HEK293T (cell line): Measurements from ENCODE around the gene MOK.

ENCODE experiments used
- BHLHE40 ChIP-seq: fragments of 450-650 bp; IDR thresholded peaks from 2 replicates; pipeline ENCODE4 v1.6.1; 2016; ENCODE audit warnings: mild to moderate bottlenecking, moderate library complexity, borderline replicate concordance
- CTBP1 ChIP-seq: fragments of 450-650 bp; IDR thresholded peaks from 2 replicates; pipeline ENCODE4 v1.6.1; 2016; ENCODE audit warnings: borderline replicate concordance
- ELF4 ChIP-seq: fragments of 450-650 bp; IDR thresholded peaks from 2 replicates; pipeline ENCODE4 v1.6.1; 2017; ENCODE audit warnings: antibody characterized with exemption
- FOXM1 ChIP-seq: fragments of 450-650 bp; IDR thresholded peaks from 2 replicates; pipeline ENCODE4 v1.6.1; 2017; ENCODE audit warnings: mild to moderate bottlenecking, borderline replicate concordance
- SP1 ChIP-seq: fragments of 450-650 bp; IDR thresholded peaks from 2 replicates; pipeline ENCODE4 v1.6.1; 2017
- SUZ12 ChIP-seq: fragments of 450-650 bp; IDR thresholded peaks from 2 replicates; pipeline ENCODE4 v1.6.1; 2016; ENCODE audit warnings: mild to moderate bottlenecking
- TARDBP ChIP-seq: fragments of 450-650 bp; IDR thresholded peaks from 2 replicates; pipeline ENCODE4 v1.6.1; 2016
- ZNF384 ChIP-seq: fragments of 450-650 bp; IDR thresholded peaks from 2 replicates; pipeline ENCODE4 v1.6.1; 2016

DNA sequence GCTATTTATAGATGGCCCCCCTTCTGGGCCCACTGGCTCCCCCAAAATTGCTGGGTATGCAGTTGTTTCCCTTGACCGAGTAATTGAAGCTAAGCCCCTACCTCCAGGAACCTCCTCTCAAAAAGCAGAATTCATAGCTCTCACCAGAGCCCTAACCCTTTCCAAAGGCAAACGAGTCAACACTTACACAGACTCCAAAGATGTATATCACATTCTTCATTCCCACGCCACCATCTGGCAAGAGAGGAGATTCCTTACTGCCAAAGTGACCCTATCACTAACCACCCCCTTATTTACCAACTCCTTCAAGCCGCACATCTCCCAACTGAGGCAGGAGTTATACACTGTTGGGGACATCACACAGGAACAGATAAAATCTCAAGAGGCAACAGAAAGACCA is 66.8 kb downstream of the MOK start:
- TF ChIP-seq SP1 (no peak), CTBP1 (no peak), BHLHE40 (no peak), ZNF384 (no peak), SUZ12 (no peak), FOXM1 (no peak), ELF4 (no peak), TARDBP (no peak)
